ENCODE results near the gene FAM174B.

The FAM174B gene

GRCh38 chr15:92627014-92627413 lies 28.6 kb downstream of the FAM174B start:
- no peaks in the 10 kb centered on the region for H3K27me3 ChIP-seq (replicated peaks; ENCODE audit: control insufficient read depth, insufficient read depth, low read length)
- H3K9ac ChIP-seq (ENCODE audit: low read length), result no peak overlapping the region
- no peaks in the 10 kb centered on the region for H3K36me3 ChIP-seq (ENCODE audit: control insufficient read depth, insufficient read depth, low read length, severe bottlenecking)
- no peak overlapping the region for H3K4me3 ChIP-seq (ENCODE audit: low read length)
- no peaks in the 10 kb centered on the region for H3K9me3 ChIP-seq (ENCODE audit: control insufficient read depth, low read length)
- peaks cover 18% of the 10 kb centered on the region for H3K4me1 ChIP-seq (ENCODE audit: control insufficient read depth, insufficient read depth, low read length)
- DNase-seq (ENCODE audit: low read depth), result no peak

DNA sequence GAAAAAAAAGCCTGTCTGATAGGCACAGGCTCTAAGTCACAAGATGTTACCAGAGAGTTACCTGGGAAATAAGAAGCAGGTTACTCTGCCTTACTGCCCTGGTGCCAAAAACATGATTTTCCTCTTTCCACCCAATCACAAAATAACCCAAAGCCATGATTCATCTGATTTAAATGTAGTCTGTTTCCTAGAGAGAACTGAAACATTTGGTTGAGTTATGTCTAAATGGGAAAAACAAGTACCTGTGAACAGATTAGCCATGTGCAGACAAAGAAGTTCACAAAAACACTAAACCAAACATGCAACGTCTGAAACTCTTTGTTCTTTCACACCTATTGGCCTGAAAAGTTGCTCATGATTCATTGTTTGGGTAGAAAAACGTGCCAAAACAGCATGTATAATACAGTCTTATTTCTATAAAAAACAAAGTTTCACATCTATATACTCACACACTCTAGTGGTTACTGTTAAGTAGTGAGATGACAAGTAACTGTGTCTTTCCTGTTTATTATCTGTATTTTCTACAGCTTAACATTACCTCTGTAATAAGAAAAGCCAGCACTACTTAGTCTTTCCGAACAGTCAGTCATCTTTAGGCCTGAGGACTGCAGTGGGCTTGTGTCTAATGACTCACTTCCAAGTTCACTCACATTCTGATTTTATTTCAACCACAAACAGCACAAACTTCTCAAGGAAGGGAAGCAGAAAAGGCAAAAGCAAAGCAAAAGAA lies 30.2 kb downstream of the FAM174B start:
- H3K9ac ChIP-seq (ENCODE audit: low read length), result no peak overlapping the region
- DNase-seq (ENCODE audit: low read depth), result peak; percentile 58
- H3K4me1 ChIP-seq (ENCODE audit: control insufficient read depth, insufficient read depth, low read length), result peaks cover 18% of the 10 kb centered on the region
- H3K9me3 ChIP-seq (ENCODE audit: control insufficient read depth, low read length), result no peaks in the 10 kb centered on the region
- H3K4me3 ChIP-seq (ENCODE audit: low read length), result no peak overlapping the region
- no peaks in the 10 kb centered on the region for H3K27me3 ChIP-seq (replicated peaks; ENCODE audit: control insufficient read depth, insufficient read depth, low read length)
- H3K36me3 ChIP-seq (ENCODE audit: control insufficient read depth, insufficient read depth, low read length, severe bottlenecking), result no peaks in the 10 kb centered on the region

GRCh38 chr15:92624401-92624991 lies 31.1 kb downstream of the FAM174B start:
- Histone ChIP-seq H3K4me1 (ENCODE audit: control insufficient read depth, insufficient read depth, low read length) (peaks cover 28% of the 10 kb centered on the region), H3K36me3 (ENCODE audit: control insufficient read depth, insufficient read depth, low read length, severe bottlenecking) (no peaks in the 10 kb centered on the region), H3K9ac (ENCODE audit: low read length) (no peak overlapping the region), H3K4me3 (ENCODE audit: low read length) (peak overlapping the region; percentile 49), H3K27me3 (replicated peaks; ENCODE audit: control insufficient read depth, insufficient read depth, low read length) (no peaks in the 10 kb centered on the region), H3K9me3 (ENCODE audit: control insufficient read depth, low read length) (no peaks in the 10 kb centered on the region)
- peak; percentile 40 for DNase-seq (ENCODE audit: low read depth)

GRCh38 chr15:92623435-92623834 lies 32.1 kb downstream of the FAM174B start:
- H3K9ac ChIP-seq (ENCODE audit: low read length), result no peak overlapping the region
- DNase-seq (ENCODE audit: low read depth), result no peak

DNA sequence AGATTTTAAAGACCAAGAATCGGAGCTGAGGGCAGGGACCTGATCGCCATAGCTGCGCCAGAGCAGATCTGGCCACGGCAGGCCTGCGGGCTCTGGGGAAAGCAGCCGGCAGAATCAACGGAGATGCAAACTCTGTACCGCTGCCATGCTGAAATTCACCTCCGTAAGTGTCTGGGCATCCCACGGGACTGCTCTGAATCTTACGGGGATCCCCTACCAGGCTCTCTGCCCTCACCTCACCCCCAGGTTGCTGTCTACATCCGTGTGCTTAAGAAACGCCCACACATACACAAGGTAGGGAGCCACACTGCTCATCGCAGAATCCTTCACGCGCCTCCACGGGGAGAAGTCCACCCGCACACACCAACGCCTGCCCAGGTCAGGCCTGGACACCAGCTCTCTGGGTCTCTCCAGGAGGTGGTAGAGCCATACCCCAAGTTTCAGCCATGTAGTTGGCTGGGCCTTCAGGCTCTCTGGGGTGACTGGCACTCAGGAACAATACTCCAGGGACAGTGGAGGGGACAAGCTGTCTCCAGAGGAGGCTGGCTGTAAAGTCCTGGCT lies 33.5 kb downstream of the FAM174B start:
- Histone ChIP-seq H3K27me3 (replicated peaks; ENCODE audit: control insufficient read depth, insufficient read depth, low read length) (no peaks in the 10 kb centered on the region), H3K9ac (ENCODE audit: low read length) (no peak overlapping the region), H3K36me3 (ENCODE audit: control insufficient read depth, insufficient read depth, low read length, severe bottlenecking) (no peaks in the 10 kb centered on the region), H3K4me3 (ENCODE audit: low read length) (no peak overlapping the region), H3K4me1 (ENCODE audit: control insufficient read depth, insufficient read depth, low read length) (peaks cover 43% of the 10 kb centered on the region), H3K9me3 (ENCODE audit: control insufficient read depth, low read length) (no peaks in the 10 kb centered on the region)
- no peak for DNase-seq (ENCODE audit: low read depth)

More at GRCh38 chr15:92623435-92623834, 32.1 kb downstream of the FAM174B start:
- Histone ChIP-seq H3K4me1 (ENCODE audit: control insufficient read depth, insufficient read depth, low read length) (peaks cover 31% of the 10 kb centered on the region), H3K36me3 (ENCODE audit: control insufficient read depth, insufficient read depth, low read length, severe bottlenecking) (no peaks in the 10 kb centered on the region), H3K27me3 (replicated peaks; ENCODE audit: control insufficient read depth, insufficient read depth, low read length) (no peaks in the 10 kb centered on the region), H3K4me3 (ENCODE audit: low read length) (no peak overlapping the region), H3K9me3 (ENCODE audit: control insufficient read depth, low read length) (no peaks in the 10 kb centered on the region)

GRCh38 chr15:92620991-92621390 lies 34.6 kb downstream of the FAM174B start:
- H3K9ac ChIP-seq (ENCODE audit: low read length), result no peak overlapping the region
- H3K4me1 ChIP-seq (ENCODE audit: control insufficient read depth, insufficient read depth, low read length), result peaks cover 46% of the 10 kb centered on the region
- H3K27me3 ChIP-seq (replicated peaks; ENCODE audit: control insufficient read depth, insufficient read depth, low read length), result no peaks in the 10 kb centered on the region
- no peaks in the 10 kb centered on the region for H3K36me3 ChIP-seq (ENCODE audit: control insufficient read depth, insufficient read depth, low read length, severe bottlenecking)
- H3K4me3 ChIP-seq (ENCODE audit: low read length), result no peak overlapping the region
- no peak for DNase-seq (ENCODE audit: low read depth)
- no peaks in the 10 kb centered on the region for H3K9me3 ChIP-seq (ENCODE audit: control insufficient read depth, low read length)

DNA sequence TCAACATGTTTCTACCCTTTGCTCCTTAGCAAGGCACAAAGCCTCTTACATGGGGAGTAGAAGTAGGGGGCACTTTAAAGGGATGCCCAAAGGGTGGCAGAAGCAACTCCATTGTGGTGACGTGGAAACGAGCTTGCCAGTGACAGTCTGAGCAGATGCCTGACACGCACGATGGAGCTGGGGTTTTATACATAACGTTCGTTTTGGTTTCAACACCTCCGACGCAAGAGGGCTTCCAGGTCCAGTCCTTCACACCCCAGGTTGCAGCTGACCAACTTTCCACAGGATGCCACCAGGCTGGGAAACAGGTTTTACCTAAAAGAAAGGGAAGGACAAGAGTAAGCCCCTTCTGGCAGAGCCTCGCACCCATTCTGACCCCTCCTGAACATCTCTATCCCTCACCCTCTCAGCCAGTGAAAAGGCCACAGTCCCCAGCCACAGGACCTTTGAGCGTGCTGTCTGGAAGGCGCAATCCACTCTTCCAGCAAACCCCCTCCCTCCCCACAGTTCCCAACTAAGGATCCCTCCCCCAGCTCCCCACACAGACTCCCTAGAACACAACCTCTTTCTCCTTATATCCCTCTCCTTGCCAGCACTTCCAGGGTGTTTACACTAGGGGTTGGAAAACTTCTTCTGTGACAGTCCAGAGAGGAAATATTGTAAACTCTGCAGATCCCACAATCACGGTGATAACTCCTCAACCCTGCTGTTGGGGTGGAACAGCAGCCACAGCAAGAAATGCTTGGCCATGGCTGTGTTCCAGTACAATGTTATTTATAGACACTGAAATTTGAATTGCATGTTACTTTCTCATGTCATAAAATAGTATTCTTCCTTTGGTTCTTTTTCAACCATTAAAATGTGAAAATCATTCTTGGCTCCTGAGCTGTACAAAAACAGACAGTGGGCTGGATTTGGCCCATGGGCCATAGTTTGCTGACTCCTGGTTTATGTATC lies 36.2 kb downstream of the FAM174B start:
- no peaks in the 10 kb centered on the region for H3K9me3 ChIP-seq (ENCODE audit: control insufficient read depth, low read length)
- H3K27me3 ChIP-seq (replicated peaks; ENCODE audit: control insufficient read depth, insufficient read depth, low read length), result no peaks in the 10 kb centered on the region
- peak; percentile 77 for DNase-seq (ENCODE audit: low read depth)
- H3K36me3 ChIP-seq (ENCODE audit: control insufficient read depth, insufficient read depth, low read length, severe bottlenecking), result no peaks in the 10 kb centered on the region
- peaks cover 35% of the 10 kb centered on the region for H3K4me1 ChIP-seq (ENCODE audit: control insufficient read depth, insufficient read depth, low read length)
- no peak overlapping the region for H3K9ac ChIP-seq (ENCODE audit: low read length)
- H3K4me3 ChIP-seq (ENCODE audit: low read length), result no peak overlapping the region

- Histone ChIP-seq H3K36me3 (ENCODE audit: control insufficient read depth, insufficient read depth, low read length, severe bottlenecking) (no peaks in the 10 kb centered on the region), H3K4me3 (ENCODE audit: low read length) (no peak overlapping the region), H3K9ac (ENCODE audit: low read length) (no peak overlapping the region), H3K9me3 (ENCODE audit: control insufficient read depth, low read length) (no peaks in the 10 kb centered on the region), H3K4me1 (ENCODE audit: control insufficient read depth, insufficient read depth, low read length) (peaks cover 27% of the 10 kb centered on the region), H3K27me3 (replicated peaks; ENCODE audit: control insufficient read depth, insufficient read depth, low read length) (no peaks in the 10 kb centered on the region)
- DNase-seq (ENCODE audit: low read depth), result peak; percentile 78
Observed at GRCh38 chr15:92617549-92618520, 37.7 kb downstream of the FAM174B start.

- Histone ChIP-seq H3K27me3 (replicated peaks; ENCODE audit: control insufficient read depth, insufficient read depth, low read length) (no peaks in the 10 kb centered on the region), H3K36me3 (ENCODE audit: control insufficient read depth, insufficient read depth, low read length, severe bottlenecking) (no peaks in the 10 kb centered on the region), H3K9ac (ENCODE audit: low read length) (no peak overlapping the region), H3K9me3 (ENCODE audit: control insufficient read depth, low read length) (no peaks in the 10 kb centered on the region), H3K4me3 (ENCODE audit: low read length) (no peak overlapping the region), H3K4me1 (ENCODE audit: control insufficient read depth, insufficient read depth, low read length) (peaks cover 27% of the 10 kb centered on the region)
- no peak for DNase-seq (ENCODE audit: low read depth)
Observed at GRCh38 chr15:92616621-92617548, 38.7 kb downstream of the FAM174B start.

Data from adipocyte (in vitro differentiated cells).